ENCODE measurements around the gene PLBD1. TPM values are rescaled to one million over a fixed set of nuclear protein-coding genes. Genes with fewer than 3 reads are reported as not detected.

The PLBD1 gene
- total RNA-seq, 2 experiments from 2014 or later: 0.54 to 0.61 TPM

DNA sequence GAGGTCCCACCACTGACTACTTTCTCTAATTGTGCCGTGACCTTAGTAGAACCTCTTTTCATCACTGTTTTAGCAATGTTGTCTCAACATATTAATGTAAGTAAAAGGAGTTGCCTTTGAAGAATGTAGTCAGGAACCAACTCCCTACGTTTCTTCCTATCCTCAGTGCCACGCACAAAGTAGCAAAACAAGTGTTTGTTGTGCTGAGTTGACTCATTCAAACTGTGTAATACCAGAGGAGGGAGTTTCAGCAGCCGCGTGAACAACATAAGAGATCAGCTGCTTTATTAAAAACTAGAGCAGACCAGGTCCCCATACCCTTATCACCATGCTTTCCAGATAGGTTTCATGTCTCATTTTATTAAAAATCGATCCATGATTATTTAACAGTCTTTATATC is 19.1 kb downstream of the PLBD1 start:
- CTCF ChIA-PET (ENCODE audit: unreplicated experiment): no interaction called here
- Histone ChIP-seq H3K9me2 (ENCODE audit: insufficient read depth, low read length) (no peaks in the 10 kb centered on the region), H3K79me2 (ENCODE audit: insufficient read depth, low read depth, low read length) (no peaks in the 10 kb centered on the region), H3K4me1 (ENCODE audit: insufficient read depth, low read length, poor library complexity, severe bottlenecking) (peaks cover 5% of the 10 kb centered on the region), H3K27ac (ENCODE audit: low read depth, low read length, poor library complexity, severe bottlenecking) (no peak overlapping the region), H3K4me3 (ENCODE audit: low read depth, low read length, poor library complexity, severe bottlenecking) (no peak overlapping the region), H3K4me2 (ENCODE audit: low read length) (no peak overlapping the region), H3K9me3 (ENCODE audit: low read length) (peaks cover 8% of the 10 kb centered on the region; the same call in 1 of the 2 replicates), H2AFZ (ENCODE audit: low read length) (no peak overlapping the region), H3K36me3 (ENCODE audit: insufficient read depth, low read length) (no peaks in the 10 kb centered on the region), H4K20me1 (ENCODE audit: insufficient read depth, low read length) (no peaks in the 10 kb centered on the region)
- no peak for TF ChIP-seq CTCF (conservative IDR thresholded peaks at IDR 0.05; ENCODE audit: low read length)
- TF ChIP-seq EZH2phosphoT487 (IDR thresholded peaks at IDR 0.05; ENCODE audit: borderline replicate concordance, low read depth, low read length): no peak
- intact Hi-C loops (cut with micrococcal nuclease; ENCODE audit: unreplicated experiment): no loop called here
- BruUV-seq (replicated peaks): no TSS peak
- POLR2A ChIA-PET: interaction anchor here (0.5 kb wide), 1 partner anchor 96 kb away, joined by 3 read pairs; no protein-coding TSS in a partner anchor
- no peak for DNase-seq (ENCODE audit: low spot score)

GRCh38 chr12:14547571-14547970 is 20.1 kb downstream of the PLBD1 start:
- POLR2A ChIA-PET: interaction anchor here (1.1 to 1.4 kb wide), 2 partner anchors 10 to 12 kb away, joined by 3 read pairs; no protein-coding TSS in a partner anchor
- H3K4me3 ChIP-seq (ENCODE audit: low read depth, low read length, poor library complexity, severe bottlenecking): no peak overlapping the region

More at GRCh38 chr12:14547571-14547970, 20.1 kb downstream of the PLBD1 start:
- BruUV-seq (replicated peaks): no TSS peak
- CTCF ChIA-PET (ENCODE audit: unreplicated experiment): no interaction called here
- DNase-seq (ENCODE audit: low spot score): no peak
- TF ChIP-seq CTCF (conservative IDR thresholded peaks at IDR 0.05; ENCODE audit: low read length) (no peak), EZH2phosphoT487 (IDR thresholded peaks at IDR 0.05; ENCODE audit: borderline replicate concordance, low read depth, low read length) (no peak)
- Histone ChIP-seq H3K9me3 (ENCODE audit: low read length) (peaks cover 8% of the 10 kb centered on the region; the same call in 1 of the 2 replicates), H3K27ac (ENCODE audit: low read depth, low read length, poor library complexity, severe bottlenecking) (no peak overlapping the region), H3K9me2 (ENCODE audit: insufficient read depth, low read length) (no peaks in the 10 kb centered on the region), H2AFZ (ENCODE audit: low read length) (no peak overlapping the region), H4K20me1 (ENCODE audit: insufficient read depth, low read length) (no peaks in the 10 kb centered on the region), H3K36me3 (ENCODE audit: insufficient read depth, low read length) (no peaks in the 10 kb centered on the region), H3K4me2 (ENCODE audit: low read length) (no peak overlapping the region), H3K4me1 (ENCODE audit: insufficient read depth, low read length, poor library complexity, severe bottlenecking) (peaks cover 5% of the 10 kb centered on the region), H3K79me2 (ENCODE audit: insufficient read depth, low read depth, low read length) (no peaks in the 10 kb centered on the region)
- intact Hi-C loops (cut with micrococcal nuclease; ENCODE audit: unreplicated experiment): no loop called here
